Measurements from ENCODE around the gene PPP3CA.

The PPP3CA gene

GRCh38 chr4:101081695-101082369 lies 265.5 kb downstream of the PPP3CA start:
- DNase-seq = peak; percentile 83

- no peak for DNase-seq
Measured at GRCh38 chr4:101081166-101081565, 266.2 kb downstream of the PPP3CA start.

- DNase-seq = no peak
Measured at GRCh38 chr4:101078950-101079349, 268.4 kb downstream of the PPP3CA start.

GRCh38 chr4:101076032-101076431 lies 271.3 kb downstream of the PPP3CA start:
- no peak for DNase-seq

DNA sequence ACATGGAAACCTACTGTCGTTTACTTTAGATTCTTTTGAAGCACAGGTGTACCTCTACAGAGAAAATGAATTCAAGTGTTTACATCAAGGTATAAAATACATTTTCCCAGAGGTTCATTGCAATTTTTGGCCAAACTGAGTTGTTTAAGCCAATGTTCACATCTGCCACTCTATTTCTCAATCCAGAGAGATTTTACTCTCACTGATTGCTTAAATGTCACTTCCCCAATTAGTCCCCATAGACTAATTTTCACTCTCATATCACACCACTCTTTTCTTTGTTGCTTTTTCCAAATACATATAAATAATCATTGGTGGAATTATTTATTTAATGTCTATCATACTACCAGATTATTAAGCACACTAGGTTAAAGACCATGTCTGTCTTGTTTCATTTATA lies 271.8 kb downstream of the PPP3CA start:
- no peak for DNase-seq

- no peak for DNase-seq
Measured at GRCh38 chr4:101074326-101074725, 273.0 kb downstream of the PPP3CA start.

DNA sequence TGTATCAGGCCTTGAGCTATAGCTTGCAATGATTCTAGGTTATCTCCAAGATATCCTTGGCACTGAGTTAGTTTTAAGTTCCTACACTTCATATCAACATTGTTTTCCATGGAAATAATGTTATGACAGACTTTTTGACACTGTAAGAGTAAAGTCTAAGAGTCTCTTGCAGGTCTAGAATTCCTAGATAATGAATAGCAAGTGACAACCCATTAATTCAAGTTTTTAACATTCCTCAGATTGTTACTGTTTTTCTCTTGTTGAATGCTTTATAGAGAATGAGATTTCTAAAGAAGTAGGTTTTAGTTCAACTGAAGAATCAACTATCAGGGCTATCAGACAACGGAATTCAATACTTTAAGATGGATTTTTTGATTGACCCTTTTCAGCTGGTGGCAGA lies 276.1 kb downstream of the PPP3CA start:
- no peak for DNase-seq

DNA sequence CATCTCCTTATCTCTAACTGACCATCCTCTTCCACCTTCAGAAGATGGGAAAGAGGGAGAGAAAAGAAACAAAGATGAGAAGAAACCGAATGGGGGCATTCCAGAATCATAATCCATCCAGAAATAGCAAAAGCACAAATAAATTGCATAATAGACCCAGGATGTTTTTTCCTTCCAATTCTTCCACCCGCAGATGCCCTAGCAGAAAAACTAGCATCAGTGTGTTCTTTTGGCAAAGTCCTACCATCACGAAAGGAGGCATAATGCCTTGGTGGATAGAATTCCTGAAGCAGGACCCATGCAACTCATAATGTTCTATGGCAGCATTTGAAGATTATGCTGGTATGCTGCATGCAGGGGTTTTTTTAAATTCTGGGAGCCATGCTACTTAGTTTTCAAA lies 279.2 kb downstream of the PPP3CA start:
- no peak for DNase-seq

- DNase-seq = no peak
Measured at GRCh38 chr4:101067383-101067782, 279.9 kb downstream of the PPP3CA start.

- DNase-seq = no peak
Measured at GRCh38 chr4:101066626-101067170, 280.6 kb downstream of the PPP3CA start.

DNA sequence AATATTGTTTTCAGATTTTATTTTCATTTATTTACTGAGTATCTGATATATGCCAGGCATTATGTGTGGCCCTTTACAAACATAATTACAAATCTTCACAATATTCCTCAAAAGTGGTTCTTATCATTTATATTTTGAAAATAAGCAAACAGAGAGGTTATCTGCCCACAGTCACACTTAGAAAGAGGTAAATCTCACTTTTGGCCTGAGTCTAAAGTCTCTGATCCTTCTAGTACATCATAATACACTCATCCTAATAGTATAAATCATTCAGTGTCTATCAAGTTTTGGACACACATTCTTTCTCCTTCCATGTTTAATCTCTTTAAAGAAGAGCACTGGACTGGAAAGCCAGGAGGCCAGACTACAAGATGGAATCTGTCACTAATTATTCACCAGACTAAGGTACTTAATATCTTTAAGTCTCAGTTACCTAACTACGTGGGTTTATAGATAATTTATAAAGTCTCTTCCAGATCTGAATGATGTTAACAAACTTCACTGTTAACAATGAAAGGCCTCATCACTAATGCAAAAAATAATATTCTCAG lies 281.3 kb downstream of the PPP3CA start:
- DNase-seq = no peak

DNA sequence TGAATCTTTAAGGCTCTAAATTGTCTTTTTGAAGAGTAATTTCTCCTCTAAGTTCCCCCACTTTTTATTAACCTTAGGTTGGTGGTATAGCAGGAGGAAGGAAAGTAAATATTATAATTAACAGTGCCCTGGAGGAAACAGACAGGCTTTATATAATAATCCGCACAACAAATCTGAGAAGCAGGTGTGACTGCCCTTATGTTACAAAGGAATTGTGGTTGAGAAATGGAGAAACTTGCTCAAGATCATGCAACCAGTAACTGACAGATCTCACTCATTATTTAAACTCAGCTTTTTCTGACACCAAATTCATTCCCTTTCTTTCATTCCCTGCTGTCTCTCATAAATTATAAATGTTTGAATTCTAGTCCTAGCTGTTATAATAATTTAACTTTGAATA lies 282.0 kb downstream of the PPP3CA start:
- no peak for DNase-seq

- DNase-seq = no peak
Measured at GRCh38 chr4:101064541-101065180, 282.7 kb downstream of the PPP3CA start.

- DNase-seq = no peak
Measured at GRCh38 chr4:101055392-101055791, 291.9 kb downstream of the PPP3CA start.

GRCh38 chr4:101050837-101051205 lies 296.5 kb downstream of the PPP3CA start:
- DNase-seq = no peak

DNA sequence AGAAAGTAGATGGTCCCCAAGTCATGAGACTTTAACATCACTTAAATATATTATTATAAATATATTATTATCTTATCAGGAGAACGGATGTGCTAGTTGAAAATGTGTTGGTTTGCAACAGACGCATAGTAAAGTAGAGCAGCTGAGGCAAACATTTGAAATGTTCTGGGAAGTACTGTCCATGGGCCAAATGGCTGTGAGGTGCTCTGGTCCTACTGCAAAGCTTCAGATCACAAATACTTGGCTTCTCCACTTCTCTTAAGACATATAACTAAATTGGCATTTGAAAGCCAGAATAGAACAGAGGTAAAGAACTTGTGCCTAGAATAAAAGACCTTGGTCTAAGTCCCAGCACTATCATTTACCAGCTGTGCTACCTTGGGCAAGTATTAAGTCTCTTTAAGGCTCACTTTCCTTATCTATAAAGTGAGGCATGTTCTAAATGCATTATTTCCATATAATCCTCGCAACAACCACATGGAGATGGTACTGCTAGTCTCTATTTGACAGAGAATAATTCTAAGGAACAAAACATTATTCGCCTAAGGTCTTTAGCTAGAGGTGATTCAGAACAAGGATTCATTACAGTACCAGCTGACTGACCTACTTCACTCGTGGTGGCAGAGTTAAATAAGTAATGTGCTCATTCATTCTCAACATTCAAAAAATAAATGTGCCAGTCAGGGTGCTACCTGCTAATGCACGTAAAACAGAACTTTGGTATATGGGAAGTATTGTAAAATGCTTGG lies 297.1 kb downstream of the PPP3CA start:
- DNase-seq = no peak

DNA sequence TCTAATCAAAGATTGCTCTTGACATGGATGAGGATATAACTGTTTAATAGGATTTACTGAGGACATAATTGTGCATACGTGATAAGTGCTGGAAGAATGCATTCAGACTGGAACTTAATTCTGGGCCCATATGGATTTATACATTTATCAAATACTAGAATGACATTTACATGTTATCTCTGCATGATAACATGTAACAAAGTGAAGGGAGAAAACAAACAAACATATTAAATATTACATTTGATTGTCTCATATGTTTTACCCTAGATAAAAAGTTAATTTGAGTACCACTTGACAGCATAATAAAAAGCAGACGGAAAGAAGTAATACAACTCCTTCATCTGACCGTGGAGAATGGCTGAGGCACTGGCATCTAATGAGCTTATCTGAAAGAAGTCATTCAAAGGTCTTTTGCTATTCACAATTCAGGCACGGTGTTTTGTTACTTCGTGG lies 297.8 kb downstream of the PPP3CA start:
- DNase-seq = no peak

DNA sequence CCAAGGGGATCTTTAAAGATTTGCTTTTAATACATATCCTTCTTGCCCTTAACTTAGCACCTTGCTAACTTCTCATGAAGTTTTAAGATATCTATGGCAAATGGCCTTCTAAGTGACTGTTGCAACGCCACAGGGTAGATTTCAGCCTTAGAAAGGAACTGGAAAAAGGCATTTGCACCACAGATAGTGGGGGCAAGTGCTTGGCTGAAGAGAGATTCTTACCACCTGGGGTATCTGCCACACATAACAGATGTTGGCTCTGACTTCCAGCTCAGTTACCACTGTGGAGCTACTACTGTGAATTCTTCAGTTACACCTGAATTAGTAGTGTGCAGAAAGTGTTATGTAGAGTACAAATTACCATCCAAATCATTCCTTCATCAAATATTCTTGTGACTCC lies 302.6 kb downstream of the PPP3CA start:
- DNase-seq = no peak

- DNase-seq = no peak
Measured at GRCh38 chr4:101042847-101043246, 304.5 kb downstream of the PPP3CA start.

DNA sequence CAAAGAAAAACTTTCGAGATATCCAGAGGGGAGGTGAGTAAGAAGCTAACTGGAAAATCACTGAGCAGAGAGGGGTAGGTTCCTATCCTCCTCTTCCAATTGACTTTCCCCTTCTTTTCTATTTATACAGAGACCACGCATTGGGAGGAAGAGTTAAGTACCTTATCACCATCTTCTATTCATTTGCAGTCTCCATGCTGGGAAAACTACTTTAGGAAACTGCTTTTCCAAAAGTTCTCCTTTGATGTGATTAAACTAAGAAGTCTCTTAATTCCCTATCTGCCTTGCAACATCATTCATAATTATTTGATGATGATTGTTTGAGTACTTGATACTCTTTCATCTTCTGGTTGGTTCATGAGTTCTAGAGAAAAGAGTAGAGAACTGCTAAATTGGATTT lies 306.6 kb downstream of the PPP3CA start:
- DNase-seq = no peak

DNA sequence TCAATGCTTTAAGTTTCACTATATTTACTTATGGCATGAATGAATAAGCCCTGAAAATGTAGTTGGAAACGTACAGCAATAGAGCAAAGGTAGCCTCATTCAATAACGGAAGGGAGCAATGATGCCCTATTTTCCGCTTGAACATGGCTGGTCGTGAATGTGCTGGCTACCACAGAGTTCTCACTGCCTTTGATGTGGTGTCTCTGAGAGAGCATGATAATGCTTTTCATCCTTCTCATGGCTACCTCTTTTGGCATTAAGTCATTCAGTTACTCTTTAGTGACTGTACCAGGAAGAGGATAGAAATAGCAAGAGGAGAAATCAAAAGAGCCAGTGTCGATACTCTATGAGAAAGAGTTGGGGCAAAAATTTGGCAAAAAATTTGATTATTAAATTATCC lies 308.0 kb downstream of the PPP3CA start:
- DNase-seq = no peak

DNA sequence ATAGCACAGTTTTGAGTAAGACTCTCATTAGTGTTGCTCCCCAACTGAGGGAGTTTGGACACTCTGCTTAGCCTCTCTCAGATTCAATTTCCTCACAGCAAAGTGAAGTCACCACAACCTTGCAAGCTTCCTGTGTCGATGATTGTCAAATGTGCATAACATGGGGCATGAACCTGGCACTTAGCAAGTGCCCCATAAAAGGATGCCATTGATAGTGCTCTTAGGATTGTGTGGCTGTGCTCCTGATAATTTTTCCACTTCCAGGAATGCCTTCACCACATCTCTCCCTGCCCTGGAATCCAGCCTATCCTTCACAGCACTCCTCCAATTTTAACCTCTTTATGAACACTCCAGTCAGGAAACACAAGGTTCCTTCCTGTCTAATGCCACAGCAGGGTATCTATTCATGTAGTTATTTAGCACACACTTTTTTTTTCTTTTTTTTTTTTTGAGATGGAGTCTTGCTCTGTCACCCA lies 309.4 kb downstream of the PPP3CA start:
- no peak for DNase-seq

DNA sequence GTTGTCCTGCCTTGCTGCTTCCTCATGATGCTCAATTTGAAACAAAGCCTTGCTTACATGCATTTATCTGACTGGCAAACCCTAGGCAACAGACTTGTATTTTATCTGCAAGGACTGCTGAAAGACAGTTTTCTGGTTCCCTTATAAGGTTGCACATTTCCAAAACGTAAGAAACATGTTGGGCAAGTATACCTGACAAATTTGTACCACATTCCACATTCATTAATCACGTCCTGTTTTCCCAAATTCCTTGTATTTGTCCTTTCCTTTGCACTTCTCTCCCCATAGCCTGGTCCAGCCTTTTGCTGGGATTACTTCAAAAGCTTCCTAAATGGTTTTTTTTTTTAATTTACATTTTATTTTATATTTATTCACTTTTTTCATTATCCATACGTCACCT lies 310.1 kb downstream of the PPP3CA start:
- DNase-seq = no peak
